ENCODE results near the gene EEF1G.
A peak's percentile ranks its signal among the peaks of the same experiment; 100 is the strongest.
"Not testable (repeated sequence)": the region's sequence is repeated elsewhere in the genome, so short reads cannot be mapped to it uniquely, and the experiment has no call there.

The EEF1G gene

DNA sequence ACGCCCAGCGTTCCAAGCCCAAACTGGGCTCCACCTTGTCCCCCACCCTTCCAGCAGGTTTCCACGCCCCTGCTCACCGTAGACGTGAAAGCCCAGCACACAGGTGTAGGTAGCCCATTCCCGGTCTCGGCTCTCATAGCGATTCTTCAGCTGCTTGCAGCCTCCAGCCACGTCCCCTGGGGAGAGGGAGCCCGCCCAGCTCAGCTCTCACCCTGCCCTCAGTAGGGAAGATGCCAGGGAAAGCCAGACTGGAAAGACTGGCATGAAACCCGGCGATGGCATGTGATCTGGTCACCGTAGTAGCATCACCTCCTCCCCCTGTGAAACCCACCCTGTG lies 29.3 kb upstream of the EEF1G start:
- peak; percentile 60 for DNase-seq

DNA sequence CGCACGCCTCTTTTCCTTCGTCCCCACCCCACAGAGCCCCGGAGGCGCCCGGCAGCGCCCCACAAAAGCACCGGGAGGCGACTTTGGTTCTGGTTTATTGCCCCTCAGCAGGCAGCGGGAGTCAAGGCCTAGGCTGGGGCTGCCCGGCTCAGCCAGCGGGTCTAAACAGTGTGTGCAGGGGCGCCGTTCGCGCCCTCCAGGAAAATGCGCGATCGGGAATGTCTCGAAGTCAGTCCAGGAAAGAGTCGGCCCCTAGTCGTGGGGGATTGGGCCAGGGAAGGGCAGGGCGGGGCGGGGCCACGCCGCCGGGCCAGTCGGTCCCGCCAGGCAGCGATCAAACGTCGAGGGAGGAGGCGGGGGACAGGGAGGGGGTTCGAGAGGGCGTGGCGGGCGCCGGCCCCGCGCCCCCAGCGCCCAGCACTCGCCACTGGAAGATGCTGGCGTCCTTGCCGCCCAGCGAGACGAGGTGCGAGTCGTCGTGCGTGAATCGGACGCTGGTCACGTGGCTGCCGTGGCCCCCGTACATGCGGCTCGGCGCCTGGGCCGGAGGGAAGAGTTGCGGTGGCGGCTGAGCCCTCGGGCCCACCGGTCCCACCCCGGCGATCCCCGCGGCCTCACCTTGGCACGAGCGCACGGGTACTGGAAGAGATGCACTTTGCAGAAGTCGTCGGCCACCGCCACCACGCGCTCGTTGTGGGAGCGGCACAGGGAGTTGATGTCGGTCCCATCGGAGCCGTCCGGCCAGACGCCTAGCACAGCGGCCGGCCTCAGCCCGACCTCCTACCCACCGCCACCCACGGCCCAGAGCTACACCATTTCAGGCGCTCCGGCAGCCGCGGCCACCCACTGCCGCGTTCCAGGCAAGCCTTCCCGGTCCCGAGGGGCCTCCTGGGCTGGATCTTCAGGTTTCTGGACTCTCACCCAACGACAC lies 28.7 kb upstream of the EEF1G start:
- DNase-seq, result peak; percentile 89

DNA sequence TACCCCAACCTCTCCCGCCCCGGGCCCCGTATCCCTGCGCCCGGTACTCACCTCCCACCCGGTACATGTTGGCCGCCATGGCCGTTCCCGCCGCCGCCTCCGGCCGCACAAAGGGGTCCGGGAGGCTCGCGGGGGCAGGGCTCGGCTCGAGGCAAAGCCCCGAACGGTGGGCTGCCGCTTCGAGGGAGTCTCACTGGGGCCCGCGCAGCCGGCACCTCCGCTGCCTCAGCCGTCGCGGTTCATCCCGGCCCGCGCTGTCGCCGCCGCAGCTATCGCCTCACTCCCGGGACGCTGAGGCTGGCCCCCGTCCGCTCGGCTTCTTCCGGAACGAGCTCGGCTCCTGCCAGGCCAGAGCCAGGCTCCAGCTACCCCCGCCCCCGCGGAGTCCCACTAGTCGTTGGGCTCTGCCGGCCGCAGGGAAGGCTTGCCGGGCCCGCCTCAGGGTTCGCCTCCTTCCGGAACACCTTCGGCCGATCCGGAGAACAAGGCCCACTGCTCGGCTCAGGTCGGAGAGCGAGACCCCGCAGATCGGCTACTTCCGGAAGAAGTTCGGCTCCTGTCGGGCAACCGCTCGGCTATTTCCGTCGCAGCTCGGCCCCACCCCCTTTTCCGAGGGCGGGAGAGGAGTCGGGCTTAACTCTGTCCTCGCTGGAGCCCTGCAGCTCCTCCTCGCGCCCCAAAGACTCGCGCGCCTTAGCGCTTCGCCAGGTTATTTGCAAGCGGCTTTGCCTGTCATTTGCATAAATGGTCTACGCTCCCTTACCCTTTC lies 27.9 kb upstream of the EEF1G start, which contains the start of gene MTA2:
TSS of gene MTA2 (minus strand) at position 494 of the 769 bp plus-strand sequence. CDS start at position 79, 415 bp downstream.
- DNase-seq, result peak; percentile 99

DNA sequence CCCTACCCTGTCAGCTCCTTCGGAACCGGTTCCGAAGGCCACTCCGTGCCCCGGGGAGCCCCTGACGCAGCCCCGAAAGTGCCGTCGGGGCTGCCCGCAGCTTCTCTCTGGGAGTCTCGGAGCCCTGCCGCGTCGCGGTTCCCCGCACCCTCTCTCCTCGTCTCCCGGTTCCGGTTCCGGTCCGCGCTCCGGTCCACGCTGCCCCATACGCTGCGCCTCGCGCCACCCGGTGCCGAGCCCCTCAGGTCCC lies 27.4 kb upstream of the EEF1G start:
- no peak for DNase-seq

DNA sequence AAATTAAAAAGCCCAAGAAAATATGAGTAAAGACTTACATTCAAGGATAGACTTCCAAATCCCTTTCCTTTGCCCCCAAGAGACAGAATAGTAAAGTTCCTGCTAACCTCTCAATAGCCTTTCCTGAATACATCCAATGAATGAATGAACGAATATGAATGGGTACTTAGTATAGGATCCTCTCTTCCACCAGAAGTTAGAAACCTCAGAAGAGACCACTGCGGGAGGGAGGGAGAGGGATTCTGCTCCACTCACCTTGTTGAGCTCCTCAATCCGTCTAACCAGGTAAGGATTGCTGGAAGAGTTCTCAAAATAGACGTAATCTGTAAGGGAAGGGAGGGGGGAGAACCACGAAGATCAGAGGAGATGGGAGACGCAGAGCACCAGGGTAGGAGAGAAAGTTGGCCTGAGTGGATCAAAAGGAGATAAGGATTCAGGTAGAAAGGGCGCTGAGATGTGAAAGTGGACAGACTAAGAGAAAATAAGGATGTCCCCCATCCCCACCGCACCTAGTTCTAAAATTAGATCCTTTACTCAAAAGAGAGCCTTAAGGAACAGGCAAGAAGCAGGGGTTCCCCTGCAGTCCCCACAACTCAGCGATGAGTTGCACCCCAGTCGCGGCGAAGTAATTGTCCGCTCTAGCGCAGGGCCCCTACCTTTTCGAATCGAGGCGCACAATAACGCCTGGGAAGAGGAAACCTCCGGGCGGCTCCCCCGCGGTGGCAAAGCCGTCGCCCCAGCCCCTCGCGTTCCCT lies 26.9 kb upstream of the EEF1G start:
- peak; percentile 34 for DNase-seq

DNA sequence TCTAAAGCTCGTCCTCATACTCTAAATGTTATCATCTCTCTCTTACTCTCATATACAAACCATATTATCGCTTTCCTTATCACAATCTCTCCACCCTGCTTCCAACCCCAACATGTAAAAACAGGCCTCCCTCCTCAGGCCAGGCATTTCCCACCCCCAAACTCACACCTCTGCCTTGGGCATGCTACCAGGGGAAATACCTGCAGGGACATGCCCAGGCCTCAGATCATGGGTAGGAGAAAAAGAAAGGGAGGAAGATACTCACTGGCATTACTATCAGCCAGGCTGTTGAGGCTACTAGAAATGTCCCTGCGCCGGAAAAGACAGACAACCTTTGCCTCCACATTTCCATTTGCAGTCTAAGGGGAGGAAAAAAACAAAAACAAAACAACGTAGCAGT lies 26.2 kb upstream of the EEF1G start:
- DNase-seq, result no peak

DNA sequence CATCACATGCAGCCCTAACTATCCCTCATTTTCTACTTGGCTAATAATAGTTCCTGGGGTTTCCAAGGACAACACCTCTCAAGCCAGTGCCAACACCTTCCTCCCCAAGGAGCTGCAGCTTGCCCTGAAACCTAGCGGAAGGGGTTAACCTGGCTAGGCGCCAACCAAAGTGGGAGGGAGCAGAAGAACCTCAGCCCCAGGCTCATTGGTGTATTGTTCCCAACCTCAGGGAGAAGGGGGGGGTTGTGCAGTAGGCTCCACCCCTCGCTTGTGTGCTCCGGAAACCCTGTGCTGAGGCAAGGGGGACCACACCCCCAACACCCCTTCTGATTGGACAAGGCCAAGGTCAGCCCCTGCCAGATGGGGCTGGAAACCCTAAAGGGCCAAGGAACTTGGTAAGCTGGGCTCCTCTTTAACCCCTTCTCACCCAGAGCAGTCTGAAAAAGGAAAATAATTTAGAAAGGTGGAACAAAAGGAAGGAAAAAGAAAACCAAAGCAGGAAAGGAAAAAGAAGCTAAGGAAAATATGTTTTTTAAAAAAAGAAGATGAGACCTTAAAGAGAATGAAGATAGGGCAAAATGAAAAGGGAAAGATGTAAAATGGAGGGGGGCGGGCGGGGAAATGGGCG lies 25.5 kb upstream of the EEF1G start:
- peak; percentile 78 for DNase-seq

DNA sequence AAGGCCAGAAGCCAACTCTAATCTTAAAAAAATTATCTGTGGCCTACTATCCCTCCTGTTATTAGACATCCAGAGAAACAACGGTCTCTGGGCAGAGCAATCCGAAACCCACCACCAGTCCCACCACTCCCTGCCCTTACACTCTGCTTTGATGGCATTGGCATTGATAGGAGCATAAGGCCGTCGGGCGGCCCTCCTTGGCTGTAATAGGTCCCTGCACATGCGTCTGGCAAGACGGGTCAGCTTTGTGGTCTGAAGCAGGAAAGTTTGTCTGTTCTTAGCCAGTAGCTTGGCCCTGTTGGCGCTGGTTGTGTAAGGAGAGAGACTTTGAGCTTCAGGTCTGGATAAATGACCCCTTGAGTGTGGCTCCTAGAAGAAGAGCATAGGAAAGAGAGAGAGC lies 21.4 kb upstream of the EEF1G start:
- no peak for DNase-seq

DNA sequence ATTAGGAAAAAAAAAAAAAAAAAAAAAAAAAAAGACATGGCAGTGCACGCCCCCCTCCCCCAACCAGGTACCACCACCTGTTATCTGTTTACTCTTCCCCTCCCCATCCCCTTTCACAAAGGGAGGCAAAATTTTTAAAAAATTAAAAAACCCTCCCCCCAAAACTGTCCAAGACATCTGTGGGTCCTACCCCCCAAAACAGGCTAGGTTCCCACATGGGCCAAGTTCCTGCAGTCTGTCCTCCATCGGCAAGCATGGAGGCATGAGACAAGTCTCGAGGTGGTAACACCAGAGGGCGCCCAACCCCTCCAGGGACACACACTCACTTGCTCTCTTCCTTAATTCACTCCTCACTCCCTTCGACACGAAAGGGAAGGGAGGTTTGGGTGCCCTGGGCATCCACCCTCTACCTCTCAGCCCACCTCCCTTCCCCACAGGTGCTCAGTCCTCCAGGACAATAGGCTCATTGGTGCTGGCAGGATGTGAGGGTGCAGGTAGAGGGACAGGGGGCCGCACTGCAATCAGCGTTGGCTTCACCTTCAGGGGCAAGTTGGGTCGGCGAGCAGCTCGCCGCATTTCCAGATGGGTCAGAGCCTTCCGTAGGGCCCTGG lies 19.8 kb upstream of the EEF1G start:
- DNase-seq, result peak; percentile 58

DNA sequence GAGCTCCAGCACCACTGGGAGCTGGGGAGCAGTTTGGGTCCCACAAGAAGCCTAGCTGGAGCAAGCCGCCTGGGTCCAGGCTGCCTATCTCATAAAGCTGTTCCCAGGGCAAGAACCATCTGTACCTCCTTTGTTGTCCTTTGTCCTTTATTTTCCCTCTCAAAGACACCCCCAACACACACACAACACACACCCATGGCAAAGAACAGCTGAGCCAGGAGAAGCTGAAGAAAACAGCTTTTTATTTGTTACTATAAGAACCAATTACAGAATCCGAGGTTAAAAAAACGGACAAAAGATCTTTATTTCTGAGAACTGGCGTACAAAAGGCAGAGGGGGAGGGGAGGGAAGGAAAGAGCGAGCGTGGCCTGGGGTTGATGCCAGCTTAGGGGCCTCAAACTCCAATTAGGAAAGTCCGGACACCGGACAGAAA lies 19.3 kb upstream of the EEF1G start:
- DNase-seq, result no peak

DNA sequence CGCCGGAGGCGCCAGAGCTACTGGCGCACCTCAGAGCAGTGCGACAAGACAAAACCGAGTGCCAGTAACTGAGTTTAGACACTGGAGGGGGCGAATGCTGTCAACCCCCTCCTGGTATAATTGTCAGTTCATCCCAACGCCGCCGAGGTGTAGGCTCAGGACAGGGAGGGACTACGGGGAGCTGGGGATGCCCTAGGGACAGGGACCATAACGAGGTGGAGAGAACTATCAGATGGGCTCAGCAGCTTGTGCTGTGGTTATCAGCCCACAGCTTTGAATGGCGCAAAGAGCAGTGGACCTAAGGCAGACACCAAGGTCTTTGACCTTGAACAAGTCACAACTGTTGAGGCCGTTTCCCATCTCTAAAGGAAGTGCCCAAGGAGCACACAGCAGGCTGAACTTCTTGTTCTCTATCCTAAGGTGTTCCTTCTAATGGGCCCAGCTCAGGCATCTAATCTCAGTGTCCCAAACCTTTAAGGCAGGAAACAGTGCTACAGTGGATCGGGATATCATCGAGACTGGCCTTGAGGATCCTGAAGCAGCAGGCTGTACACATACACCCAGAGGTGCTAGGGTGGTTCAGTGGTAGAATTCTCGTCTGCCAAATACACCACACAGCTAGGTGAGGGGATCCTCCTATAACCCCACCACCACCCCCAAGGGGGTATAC lies 18.6 kb upstream of the EEF1G start:
- DNase-seq, result no peak

DNA sequence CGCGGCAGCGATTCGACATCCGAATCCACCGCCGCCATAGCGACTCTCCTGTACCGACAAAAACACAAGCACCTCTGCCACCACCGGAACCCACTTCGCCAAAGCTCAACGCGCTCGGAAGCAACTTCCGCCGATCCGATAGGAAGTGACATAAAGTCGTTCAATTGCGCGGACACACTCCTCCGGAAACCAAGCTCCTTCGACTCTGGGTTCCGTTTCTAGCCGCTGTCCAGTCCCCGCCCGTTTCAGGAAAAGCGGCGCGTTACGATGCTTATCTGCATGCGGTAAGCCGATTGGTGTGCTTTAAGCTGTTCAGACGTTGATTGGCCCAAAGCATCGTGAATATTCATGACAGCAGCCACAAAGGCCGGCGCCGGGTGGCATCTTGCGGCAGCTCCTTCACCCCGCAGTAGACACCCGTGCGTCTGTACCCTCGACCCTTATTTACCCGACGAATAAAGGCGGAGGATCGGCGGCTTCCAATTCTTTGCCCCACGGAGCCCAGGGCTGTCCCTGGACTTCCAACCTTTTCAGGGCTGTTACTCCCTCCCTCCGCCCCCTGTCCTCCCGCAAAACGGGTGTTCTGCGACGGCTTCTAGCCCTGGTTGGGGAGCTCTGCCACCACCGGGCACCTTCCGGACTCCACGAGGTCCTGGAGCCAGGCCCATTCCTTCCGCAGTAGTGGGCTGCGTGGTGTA lies 17.9 kb upstream of the EEF1G start, which contains the start of gene TUT1:
TSS of gene TUT1 (minus strand) at position 76 of the 698 bp plus-strand sequence. CDS start at position 38, 38 bp downstream.
- DNase-seq, result peak; percentile 99

DNA sequence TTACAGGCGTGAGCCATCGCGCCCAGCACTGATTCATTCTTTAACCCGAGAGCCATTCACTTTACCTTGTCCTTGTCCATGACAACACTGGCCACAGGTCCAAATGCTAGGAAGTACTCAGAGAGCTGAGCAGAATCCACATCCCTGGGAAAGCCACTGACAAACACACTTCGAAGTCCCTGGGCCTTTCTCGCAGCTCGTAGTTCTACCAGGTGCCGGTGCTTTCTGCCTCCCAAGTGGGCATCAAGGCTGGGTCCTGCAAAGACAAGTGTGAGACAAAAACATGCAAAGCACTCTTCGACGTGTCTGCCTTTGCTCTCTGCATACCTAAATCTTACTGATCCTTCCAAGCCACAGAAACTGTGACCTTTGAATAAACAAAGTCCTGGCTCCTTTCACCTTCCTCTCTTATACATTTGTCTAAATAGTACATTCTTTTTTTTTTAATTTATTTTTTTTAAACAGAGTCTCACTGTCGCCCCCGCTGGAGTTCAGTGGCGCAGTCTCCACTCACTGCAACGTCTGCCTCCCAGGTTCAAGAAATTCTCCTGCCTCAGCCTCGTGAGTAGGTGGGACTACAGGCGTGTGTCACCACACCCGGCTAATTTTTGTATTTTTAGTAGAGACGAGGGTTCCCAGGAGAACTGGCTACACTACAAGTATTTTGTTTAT lies 15.4 kb upstream of the EEF1G start:
- DNase-seq, result no peak

DNA sequence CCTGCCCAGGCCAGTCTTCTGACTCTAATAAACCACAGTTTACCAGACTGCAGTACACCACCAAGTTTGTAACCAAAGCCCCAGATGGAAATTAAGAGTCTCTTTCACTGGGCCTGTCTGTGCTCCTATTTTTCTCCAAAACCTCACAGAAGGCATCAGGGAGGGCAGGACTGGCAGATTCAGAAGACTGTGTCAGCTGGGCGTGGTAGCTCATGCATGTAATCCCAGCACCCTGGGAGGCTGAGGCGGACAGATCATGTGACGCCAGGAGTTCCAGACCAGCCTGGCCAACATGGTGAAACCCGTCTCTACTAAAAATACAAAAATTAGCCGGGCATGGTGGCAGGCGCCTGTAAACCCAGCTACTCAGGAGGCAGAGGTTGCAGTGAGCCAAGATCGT lies 11.7 kb upstream of the EEF1G start:
- DNase-seq, result not testable (repeated sequence)

DNA sequence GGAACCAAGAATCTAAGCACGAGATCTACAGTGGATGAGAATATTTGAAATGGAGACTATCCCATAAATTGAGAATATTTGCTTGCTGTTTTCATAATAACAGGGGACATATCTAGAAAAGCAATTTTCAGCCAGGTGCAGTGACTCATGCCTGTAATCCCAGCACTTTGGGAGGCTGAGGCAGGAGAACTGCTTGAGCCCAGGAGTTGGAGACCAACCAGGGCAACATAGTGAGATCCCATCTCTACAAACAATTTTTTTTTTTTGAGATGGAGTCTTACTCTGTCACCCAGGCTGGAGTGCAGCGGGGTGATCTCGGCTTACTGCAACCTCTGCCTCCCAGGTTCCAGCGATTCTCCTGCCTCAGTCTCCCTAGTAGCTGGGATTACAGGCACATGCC lies 8.0 kb upstream of the EEF1G start:
- not testable (repeated sequence) for DNase-seq

DNA sequence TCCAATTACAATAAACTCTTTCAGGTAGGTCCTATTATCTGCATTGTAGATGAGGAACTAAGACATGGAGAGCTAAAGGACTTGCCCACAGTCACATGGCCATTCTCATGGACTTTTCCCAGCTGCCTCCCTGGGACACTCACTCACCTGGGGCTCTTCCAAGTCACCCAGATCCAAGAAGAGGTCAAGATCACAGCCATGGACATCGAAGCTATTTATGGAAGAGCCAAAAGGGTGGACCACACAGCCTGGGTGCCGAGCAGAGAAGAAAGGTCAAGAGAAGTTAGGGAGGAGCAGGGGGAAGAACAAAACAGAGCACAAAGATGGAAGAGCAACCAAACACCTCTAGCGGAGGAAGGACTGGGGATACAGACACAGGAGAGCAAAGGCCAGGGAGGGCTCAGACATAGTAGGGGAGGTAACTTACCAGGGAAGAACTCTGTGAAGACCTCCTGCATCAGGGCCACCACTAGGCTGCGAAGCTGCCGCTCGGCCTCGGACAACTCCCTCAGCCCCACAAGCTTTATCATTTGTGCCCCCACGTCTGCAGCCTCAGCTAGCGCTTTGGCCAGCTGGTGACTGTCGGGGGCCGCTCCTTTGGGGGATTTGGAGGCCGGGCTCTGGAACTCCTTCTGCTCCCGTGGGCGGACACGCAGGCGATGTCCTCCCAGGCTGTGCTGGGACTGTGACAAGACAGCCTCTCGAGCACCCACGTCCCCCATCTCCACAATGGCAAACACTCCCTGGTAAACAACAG lies 7.4 kb upstream of the EEF1G start:
- DNase-seq, result no peak

DNA sequence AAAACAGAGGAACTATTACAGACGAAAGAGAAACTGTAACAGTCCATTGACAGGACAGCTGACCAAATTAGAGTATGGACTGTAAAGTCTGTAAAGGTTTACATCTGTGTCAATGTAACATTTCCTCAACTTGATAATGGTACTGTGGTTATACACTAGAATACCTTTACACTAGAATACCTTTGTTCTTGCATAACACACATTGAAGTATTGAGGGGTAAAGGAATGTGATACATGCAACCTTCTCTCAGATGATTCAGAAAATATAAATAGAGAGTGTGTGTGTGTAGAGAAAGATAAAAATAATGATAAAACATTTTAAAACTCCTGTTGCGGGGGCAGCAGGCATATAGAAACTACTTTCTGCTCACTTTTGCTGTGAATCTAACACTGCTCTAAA lies 5.6 kb upstream of the EEF1G start:
- no peak for DNase-seq

DNA sequence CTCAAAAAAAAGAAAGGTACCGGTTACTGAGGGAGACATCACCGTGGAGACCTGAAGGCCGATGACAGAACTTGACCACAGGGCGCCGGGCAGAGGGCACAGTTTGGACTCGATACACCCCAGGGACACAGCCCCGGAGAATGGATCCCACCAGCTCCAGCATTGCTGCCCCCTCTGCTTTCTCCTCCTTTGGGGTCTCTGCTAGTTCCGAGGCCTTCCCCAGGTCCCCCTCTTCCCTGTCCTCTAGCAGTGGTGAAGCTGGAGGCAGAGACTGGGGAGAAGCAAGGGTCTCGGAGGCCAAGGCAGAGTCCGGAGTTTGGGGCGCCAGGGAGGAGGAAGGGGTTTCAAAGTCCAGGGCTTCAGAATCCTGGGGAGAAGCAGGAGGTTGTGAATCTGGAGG lies 4.8 kb upstream of the EEF1G start:
- DNase-seq, result no peak

DNA sequence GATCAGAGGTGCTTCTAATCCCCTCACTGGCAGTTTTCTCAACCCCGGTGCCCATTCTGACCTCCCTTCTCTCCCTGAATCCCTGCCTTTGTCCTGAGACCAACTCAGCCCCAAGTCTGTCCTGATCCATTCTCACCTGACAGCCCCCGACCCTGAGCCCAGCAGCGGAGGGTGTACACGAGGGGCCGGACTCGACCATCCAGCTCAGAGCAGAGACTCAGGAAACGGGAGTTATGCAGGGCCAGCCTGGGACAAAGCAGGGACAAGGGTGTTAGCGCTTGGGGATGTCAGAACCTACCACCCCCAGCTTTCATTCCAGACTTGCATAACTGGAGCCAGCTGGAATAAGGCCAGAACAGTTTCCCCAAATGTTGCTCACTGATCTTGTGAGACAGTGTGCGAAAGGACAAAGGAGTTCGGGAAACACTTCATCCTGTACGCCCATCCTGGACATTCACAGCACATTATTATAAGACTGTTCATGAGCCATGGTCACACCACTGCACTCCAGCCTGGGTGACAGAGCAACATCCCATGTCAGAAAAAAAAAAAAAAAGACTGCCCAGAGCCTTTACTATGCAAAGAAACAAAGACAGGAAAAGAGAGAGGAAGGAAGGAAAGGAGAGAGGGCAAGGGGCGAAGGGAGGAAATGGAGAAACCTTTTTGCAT lies 3.5 kb upstream of the EEF1G start:
- DNase-seq, result no peak
